Stimulated activated CD8-positive, alpha-beta memory T cell treated with anti-CD3 and anti-CD28 coated beads, Interleukin-7, amount 100 ng/mL, for 24 hours (primary cell): ENCODE data around the gene LDAF1.

Source experiments
- DNase-seq: peaks from one replicate; pipeline ENCODE4 v3.0.0-alpha.2; 2020; ENCODE audit warnings: low read depth

LDAF1 gene

DNA sequence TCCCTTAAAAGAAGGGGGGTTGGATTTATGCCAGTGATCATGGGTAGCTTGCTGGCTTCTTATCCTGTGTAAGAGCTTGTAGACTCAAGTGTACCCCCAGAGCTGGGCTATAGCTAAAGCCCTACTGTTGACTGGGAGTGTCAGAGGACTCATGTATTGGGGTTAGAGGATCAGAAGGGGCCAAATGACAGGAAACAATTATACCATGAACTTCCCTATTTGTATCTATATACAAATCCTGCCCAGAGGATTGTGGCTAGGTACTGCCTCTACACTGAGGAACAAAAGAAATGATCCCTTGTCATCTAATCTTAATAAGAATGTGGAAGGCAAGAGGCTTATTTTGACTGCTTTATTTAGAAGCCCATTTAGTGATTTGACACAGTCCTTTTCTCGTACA is 38.6 kb downstream of the LDAF1 start:
- no peak for DNase-seq

DNA sequence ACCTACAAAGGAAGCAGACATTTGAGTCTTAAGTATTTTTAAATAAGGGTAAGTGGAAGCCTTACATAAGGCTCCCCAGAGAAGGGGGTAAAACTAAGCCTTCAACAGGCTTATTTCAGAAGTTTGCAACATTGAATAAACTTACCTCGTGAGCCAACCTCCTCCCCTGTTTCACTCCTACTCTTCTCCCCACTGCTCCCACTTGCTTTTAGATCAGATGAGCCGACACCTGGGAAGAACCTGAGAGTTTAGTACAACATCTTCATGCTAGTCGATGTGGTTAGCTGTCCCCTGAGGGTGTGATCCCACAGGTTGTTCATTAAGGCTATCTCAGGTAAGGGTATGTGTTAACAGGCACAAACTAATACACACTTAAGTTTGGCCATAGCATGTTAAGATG is 39.1 kb downstream of the LDAF1 start:
- DNase-seq, result no peak

DNA sequence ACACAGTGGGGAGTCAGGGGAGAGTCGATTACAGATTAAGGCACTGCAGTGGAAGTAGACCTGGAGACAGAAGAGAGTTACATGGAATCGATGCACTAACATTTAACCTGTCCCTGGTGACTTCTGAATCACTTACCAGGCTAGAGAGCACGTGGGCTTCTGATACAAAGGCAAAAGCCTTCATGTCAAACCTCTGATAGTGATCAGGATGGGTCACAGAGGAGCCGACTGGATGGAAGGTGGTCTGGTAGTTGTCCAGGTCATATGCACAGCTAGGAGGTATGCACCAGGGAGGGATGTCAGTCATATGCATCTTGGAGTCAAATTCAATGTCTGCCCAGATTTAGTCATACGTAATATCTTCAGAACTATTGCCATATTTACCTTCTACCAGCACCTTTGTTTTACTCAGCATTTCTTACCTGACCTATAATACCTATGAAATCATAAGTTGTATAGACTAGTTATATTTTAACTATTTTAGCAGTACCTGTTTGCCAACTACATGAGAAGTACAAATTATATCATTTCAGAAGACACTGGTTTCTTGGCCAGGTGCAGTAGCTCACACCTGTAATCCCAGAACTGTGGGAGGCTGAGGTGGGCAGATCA is 41.2 kb downstream of the LDAF1 start:
- no peak for DNase-seq

DNA sequence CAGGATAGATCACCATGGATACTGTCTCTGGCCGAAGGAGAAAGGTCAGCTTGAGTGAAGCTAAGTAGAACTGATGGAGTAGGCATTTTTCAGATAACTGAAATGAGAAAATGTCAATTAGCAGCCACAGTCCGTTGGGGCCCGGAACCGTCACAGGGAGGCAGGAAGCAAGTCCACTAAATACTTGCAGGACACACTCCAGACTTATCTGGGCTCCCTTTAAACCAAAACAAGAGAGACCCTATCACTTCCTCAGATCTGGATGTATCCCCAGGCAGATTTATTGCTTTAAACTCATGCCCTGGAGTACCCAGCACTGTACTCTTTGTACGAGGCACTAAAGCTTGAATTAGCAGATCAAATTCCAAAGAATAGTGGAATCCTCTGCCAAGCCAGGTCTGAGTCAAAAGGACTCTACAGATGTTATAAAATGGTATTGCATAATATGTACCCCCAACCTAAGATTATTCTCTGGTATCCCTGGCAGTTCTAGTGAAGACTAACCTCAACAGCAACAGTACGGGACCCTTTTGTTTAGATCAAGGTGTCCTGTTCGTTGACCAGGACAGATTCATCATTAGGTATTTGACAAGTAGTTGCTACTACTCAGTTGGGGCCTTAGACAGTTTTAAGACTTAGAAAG is 44.8 kb downstream of the LDAF1 start:
- DNase-seq, result no peak

DNA sequence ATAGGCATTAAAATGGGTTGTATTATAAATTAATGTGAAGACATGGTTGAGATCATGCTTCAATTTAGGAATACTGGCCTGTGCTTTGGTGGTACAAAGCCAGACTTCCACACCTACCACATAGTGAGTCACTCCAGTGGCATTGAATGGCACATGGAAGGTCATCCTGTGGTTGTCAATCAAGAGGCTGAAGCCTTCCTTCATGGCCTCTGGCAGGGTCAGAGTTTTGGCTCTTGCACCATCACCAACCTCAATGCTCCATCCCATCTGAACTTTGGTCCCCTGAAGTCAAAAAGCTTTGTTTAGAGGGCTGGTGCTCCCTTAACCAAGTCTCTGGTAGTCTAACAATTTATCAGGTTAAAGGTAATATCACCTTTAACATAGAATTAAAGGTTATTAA is 46.8 kb downstream of the LDAF1 start:
- no peak for DNase-seq

DNA sequence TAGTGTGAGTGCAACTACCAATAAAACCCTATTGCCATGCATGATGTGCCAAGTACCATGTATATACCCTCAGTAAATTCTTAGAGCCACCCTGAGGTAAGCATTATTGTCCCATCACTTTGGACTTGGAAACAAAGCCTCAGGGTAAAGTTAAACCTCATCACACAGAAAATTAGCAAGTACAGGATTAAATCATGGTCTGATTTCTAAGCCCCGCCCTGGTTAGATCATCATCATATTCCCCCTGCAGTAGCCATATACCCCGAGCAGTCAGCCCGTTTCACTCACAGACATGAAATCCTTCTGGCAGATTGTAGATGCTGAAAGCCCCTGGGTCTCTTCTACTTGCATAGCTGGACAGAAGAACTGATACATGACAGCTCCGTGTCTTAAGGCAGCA is 48.1 kb downstream of the LDAF1 start:
- DNase-seq, result no peak

DNA sequence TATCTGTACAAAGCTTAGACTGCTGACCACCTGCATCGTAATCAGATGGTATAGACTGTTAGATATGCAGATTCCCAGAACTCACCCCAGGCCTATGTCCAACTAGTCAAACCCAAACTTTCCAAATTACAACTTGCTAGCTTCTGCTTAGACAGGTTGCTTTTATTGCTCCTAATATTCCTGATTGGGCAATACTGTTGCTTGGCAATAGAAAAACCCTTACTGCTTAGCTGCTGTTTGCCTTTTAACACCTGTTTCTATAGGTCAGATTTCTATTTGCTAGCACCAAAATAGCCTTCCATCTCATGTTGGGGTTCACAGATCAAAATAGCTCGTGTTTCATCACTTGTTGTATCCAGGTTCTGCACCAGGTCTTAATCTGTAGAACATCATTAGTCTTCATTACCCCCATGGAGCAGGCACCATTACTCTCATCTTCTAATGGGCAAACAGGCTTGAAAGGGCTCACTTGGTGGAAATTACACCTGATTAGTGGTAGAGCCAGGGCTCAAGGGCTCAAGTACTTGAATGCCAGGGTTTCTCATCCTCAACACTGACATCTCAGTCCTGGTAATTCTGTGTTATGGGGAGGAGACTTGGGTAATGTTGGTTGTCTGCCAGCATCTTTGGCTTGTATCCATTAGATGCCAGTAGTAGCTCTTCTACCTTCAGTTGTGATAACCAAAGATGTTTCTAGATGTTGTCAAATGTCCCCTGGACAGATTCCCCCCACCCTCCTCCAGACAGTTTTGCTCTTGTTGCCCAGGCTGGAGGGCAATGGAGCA is 50.2 kb downstream of the LDAF1 start:
- DNase-seq, result no peak

DNA sequence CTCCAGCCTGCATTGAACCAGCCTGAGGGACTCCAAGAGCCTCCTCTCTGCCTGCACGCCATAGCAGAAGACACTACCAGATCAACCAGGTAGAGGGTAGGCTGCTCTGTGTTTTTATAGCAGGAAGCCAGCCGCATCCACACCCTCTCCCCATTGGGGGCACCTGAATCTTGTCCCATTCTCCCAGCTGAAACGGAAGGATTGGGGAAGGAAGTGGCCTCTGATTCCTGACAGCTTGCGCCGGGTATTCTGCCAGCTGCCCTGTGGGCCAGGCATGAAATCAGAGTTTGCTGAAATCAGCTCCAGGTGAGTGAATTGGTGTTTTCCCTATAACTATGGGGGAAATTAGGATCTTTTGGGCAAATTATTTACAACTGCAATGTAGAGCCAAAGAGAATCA is 53.0 kb downstream of the LDAF1 start, which contains the start of gene ZP2:
TSS of gene ZP2 (minus strand) at position 89 of the 400 bp plus-strand sequence. CDS start at position 62, 27 bp downstream.
- no peak for DNase-seq

DNA sequence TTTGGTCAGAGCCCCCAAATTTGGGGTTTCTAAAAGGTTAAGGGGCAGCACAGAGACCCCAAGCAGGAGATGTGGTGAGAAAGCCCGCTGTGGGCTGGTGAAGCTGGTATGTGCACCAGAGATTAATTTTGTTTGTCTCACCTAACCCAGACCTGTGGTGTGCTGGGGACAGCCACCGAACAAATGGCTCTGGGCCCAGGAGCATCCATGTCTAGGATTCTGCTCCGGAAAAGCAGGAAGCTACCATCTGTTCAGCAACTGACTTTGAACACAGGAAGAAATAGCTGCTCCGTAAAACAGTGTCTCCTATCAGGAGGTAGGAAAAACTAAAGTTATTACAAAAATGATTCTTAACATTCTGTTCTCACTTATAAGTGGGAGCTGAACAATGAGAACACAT is 55.6 kb downstream of the LDAF1 start:
- no peak for DNase-seq

DNA sequence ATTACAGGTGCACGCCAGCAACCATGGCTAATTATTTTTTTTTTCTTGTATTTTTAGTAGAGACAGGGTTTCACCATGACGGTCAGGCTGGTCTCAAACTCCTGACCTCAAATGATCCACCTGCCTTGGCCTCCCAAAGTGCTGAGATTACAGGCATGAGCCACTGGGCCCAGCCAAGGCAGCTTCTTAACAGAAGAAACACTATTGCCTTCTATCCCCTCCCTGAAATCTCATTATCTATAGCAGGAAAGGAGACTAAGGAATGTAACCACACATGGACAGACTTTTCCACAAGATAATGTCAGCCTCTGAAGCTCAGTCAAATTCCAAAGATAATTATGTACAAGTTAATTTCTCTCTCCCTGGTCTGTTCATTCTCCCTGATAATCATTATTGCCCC is 58.6 kb downstream of the LDAF1 start:
- DNase-seq, result no peak

DNA sequence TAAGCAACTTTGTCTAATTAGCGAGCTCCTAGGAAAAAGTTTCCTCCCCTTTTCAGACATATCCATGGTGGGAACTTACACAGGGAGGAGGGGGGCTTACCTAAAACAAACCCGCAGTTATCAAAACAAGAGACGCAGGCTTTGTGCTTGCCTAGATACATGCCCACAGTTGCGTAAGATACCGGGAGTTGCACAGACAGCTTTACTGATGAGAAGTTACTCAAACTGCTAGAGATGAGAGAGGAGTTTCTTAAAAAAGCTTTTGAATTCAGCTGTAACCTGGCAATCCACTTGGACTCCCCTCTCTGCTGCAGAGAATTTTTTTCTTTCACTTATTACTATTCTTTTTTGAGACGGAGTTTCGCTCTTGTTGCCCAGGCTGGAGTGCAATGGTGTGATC is 59.7 kb downstream of the LDAF1 start:
- no peak for DNase-seq

DNA sequence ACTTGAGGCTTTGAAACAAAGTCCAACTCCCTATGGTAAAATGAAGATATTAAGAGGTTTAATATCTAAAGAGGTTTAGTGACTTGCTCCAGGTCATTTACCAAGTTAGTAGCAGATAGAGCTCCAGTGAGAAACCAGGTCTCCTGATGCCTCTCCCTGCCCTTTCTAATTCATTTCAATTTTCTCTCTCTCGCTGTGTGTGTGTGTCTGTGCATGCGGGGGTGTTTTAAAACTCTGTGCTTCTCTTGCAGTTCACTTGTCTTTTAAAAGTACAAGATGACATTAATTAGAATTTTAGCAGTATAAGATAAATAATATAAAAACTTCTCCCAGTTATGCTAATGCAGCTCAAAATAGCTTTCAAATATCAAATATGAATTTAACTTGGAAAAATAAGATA is 61.1 kb downstream of the LDAF1 start:
- DNase-seq, result no peak

DNA sequence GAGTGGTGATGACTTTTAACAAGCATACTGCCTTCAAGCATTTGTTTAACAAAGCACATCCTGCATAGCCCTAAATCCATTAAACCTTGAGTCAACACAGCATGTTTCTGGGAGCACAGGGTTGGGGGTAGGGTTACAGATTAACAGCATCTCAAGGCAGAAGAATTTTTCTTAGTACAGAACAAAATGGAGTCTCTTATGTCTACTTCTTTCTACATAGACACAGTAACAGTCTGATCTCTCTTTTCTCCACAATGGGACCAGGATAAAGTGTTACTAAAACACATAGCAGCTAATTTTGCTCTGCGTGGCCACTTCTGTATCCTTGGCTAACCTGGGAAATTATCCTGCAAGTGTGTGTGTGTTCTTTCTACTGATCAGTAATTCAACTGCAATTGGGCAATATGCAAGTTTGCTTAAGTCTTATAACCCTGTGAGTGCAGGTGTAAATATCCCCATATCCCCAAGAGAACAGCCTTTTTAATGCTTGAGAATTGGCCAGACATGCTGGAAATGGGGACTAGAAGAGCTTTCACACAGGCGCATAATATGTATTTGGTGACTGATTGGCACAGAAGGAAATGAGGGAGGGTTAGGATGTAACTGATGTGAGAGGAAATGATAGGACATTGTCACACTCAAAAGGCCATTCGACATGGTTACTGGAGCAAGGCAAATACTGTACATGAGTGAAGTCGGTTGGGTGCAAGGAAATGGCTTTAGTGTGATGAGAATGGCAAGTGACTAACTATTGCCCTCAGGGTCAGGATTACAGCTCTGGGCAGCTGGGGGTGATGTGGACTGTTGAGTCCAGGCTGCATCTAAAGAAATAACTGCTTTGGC is 64.2 kb downstream of the LDAF1 start:
- no peak for DNase-seq

DNA sequence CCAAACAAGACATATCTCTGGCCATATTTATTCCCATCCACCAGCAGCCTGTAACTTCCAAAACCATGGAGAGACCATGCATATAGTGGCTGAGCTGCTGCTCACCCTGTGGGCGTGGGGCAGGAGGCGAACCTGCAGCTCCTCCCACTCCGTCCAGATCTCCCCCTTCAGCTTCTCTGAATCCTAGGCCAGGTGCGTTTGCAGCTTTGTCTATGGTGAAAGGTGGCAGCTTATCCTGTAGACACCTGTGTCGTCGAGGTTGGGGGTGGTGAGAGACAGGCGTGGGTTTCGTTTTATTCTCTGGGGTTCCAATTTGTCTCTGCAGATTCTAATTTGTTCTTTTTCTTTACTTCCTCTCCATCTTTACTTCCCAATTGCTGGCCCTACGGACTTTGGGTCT is 65.3 kb downstream of the LDAF1 start:
- DNase-seq, result no peak

DNA sequence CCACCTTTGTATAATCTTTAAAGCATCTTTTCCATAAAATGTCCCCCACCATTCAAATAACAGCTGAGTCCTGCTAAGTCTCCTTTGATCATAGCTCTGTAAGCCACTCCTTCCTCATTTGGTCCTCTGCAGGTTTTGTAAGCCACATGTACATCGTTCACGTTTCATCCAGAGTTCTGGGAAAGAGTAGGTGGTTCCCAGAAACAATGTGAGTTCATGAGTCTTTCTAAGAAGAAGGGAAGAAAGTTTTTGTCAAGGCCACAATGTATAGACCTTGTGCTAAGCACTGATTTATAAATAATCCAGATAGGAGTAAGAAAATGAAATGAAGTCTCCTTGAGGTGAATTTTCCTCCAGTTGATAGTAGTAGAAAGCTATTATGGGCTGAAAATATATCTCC is 66.3 kb downstream of the LDAF1 start:
- DNase-seq, result no peak

DNA sequence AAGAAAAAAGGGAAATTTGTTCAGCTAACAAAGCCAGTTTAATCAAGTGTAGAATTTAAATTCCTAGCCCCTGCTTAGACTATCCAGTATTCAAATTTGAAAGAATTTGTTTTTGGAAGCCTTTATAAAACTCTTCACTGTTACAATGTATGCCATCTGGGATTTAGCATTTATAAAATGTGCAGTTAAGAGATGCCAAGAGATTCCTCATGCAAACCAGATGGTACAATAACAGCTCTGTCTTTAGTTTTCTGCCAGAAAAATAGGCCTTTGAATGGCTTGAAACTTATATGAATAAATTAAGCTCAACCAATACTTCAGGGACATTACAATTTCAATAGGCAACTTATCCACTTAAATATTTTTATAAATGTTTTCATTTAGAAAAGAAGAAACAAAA is 68.3 kb downstream of the LDAF1 start:
- no peak for DNase-seq

DNA sequence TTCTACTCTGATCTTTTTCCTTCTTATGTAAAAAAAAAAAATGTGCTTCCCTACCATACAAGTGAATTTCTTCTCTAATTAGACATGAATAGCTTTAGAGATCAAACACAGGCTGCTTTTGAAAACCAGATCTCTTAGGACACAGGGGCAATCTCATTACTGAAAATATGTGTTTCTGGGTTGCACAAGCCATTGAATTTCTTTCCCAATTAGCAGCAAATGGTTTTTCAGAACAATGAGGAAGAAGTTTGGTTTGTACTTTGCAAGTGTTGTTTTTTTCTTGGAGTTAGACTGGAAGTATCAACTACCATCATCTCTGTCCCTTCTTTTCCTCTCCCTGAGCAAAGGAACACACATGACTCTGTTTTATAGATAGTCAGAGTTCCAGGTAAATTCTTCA is 69.4 kb downstream of the LDAF1 start:
- DNase-seq, result no peak

DNA sequence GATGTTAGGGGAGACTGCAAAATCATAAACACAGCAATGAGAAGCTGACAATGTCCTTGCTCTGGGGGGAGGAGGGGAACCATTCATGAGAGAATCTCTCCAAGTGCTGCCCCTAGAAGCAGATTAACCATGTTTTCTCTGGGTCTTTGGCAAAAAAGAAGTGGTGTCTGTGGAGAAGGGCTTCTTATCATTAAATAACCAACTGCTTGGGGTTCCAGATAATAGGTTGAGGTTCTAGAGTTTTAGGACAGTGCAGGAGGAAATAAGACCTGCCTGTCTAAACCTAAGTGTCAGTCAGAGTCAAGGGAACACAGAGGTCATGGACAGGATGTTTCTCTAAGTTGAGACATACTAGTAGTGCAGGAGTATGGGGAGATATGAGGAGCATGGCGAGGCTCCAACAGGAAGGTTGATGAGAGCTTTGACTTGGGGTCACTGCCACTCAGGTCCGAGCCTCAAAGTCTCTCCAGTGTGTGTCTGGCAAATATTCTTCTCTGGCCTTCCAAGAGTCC is 69.9 kb downstream of the LDAF1 start:
- no peak for DNase-seq
